Hematopoietic multipotent progenitor cell treated with erythropoietin and hydrocortisone succinate and interleukin-3 and kit ligand, for 4 days (in vitro differentiated cells): ENCODE results near the gene LY6G6F.

Experiments
- DNase-seq: peaks from one replicate; pipeline ENCODE4 v3.0.0-alpha.2; 2015

The LY6G6F gene

GRCh38 chr6:31676904-31677303 lies 29.8 kb upstream of the LY6G6F start:
- no peak for DNase-seq

GRCh38 chr6:31677955-31678354 lies 28.7 kb upstream of the LY6G6F start:
- DNase-seq, result no peak

- DNase-seq, result peak; percentile 90
Observed at GRCh38 chr6:31680226-31681134, 26.2 kb upstream of the LY6G6F start, which contains the start of gene LY6G5C. LY6G5C (minus strand) TSS chr6:31681067; CDS start chr6:31680373, 694 bp downstream.

GRCh38 chr6:31681135-31681671 lies 25.5 kb upstream of the LY6G6F start:
- peak; percentile 80 for DNase-seq

DNA sequence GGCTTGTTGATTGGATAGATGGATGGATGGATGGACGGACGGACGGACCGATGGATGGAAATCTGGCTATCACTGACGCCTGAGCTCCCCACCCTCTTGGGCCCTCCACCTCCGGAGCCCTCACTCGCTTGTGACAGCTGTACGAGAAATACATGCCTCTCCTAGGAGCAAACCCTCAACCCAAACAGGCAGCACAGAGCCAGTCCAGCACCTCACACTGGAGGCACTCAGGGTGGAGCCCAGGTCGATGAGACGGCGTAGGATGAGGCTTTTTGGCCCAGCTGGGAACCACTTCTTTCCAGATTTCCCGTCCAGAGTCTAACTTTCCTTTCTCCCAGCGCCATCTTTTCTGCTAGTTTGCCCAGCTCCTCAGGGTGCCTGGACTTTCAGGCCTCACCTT lies 23.1 kb upstream of the LY6G6F start:
- DNase-seq, result no peak

DNA sequence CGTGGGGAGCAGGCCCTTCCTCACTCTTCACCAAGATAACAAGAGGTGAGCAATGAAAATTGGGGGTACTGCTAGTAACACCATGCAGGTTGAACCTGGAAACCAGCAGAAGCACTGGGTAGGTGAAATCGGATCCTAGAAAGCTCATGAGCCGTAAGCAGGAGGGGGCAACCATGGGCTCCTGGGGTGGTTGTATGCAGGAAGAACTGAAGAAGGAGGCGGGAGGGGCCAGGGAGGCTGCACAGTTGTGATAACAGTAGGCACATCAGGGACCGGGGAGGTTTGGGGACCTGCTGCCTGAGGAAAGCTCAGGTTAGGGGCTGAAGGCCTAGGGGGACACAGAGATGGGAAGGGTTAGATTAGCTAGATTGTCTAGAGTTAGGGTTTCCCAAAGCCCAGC lies 20.2 kb upstream of the LY6G6F start:
- peak; percentile 76 for DNase-seq

DNA sequence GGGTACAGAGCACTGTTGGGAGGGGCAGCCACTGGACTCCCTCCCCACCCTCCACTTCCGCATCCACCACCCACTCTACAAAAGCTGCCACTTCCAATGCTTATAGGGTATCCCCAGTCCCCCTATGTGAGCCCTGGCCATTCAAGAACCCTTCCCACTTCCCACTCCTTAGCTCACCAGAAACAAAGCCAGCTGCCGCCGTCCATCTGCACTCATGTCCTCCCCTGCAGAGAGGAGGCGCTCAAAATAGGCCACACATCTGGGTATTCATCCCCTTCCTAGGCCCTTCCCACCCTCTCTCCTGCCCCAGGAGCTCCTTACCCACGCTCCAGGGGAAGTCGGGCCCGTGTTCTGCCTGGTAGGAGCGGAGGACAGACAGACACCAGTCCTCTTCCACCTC lies 19.3 kb upstream of the LY6G6F start:
- no peak for DNase-seq

GRCh38 chr6:31687860-31688693 lies 18.6 kb upstream of the LY6G6F start:
- no peak for DNase-seq

DNA sequence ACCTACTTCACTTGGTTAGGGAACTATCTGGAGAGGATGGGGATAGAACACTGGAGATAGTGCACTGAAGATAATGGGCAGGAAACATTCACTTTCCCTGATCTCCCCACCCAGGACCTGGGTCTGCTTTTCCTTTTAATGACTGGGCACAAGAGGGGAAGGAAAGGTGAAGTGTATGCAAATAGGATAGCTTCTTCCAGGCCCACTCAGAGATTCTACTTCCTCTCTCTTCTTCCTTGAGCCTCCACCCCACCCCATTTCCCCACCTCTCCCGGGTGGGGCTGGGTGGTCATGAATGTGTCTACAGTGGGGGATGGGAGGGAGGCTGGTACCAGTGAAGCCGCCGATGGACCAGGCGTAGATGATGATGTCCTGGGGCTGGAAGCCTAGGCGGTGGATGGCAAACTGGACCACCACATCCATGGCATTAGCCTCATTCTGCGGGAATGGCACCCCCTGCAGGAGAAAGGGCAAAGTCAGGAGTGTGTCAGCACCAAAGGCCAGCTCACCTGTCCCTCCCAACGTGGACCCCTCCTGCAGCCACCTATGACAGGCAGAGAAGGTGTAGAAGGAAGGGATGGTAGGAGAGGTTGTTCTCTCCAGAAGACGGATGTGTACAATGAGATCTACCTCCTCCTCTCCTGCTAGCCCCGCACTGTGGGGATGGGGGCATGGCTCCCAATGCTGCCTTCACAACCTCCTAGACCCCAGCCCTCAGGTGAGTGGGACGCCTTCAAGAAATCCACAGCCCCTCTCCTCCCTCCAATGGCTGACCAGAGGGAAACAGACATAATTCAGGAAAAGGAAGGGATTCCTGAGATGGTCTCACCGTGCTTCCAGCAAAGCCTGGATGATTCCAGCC lies 17.2 kb upstream of the LY6G6F start:
- DNase-seq, result peak; percentile 33

- peak; percentile 71 for DNase-seq
Observed at GRCh38 chr6:31690231-31691077, 16.2 kb upstream of the LY6G6F start.

- no peak for DNase-seq
Observed at GRCh38 chr6:31691078-31691463, 15.6 kb upstream of the LY6G6F start.

DNA sequence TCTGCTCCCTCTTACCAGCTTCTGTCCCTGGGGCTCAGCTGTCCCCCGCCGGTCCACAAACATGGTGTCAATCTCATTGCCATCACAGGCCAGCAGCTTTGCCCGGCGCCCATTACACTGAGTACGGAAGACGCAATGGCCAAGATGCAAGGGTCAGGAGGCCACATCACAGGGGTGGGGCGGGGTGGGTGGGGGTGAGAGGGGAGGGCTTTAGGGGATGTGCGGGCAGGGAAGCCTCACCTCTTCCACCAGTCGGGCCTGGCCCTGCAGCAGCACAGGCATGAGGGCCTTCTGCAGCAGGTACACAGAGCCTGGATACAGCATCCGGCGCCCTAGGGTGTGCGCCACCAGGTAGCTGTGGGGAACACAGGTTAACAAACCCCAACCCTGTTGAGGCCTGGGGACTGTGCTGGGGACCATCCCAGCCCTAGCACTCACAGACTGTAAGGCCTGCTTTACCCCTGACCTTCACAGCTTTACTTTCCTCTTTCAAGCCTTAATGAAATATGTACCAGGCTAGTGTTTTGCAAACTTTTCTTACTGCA lies 15.0 kb upstream of the LY6G6F start:
- no peak for DNase-seq

GRCh38 chr6:31692353-31692752 lies 14.3 kb upstream of the LY6G6F start:
- DNase-seq, result no peak

GRCh38 chr6:31692886-31693285 lies 13.8 kb upstream of the LY6G6F start:
- no peak for DNase-seq

- DNase-seq, result no peak
Observed at GRCh38 chr6:31693535-31693934, 13.1 kb upstream of the LY6G6F start.

- DNase-seq, result no peak
Observed at GRCh38 chr6:31697555-31697954, 9.1 kb upstream of the LY6G6F start.

- DNase-seq, result no peak
Observed at GRCh38 chr6:31700740-31701401, 5.8 kb upstream of the LY6G6F start.

DNA sequence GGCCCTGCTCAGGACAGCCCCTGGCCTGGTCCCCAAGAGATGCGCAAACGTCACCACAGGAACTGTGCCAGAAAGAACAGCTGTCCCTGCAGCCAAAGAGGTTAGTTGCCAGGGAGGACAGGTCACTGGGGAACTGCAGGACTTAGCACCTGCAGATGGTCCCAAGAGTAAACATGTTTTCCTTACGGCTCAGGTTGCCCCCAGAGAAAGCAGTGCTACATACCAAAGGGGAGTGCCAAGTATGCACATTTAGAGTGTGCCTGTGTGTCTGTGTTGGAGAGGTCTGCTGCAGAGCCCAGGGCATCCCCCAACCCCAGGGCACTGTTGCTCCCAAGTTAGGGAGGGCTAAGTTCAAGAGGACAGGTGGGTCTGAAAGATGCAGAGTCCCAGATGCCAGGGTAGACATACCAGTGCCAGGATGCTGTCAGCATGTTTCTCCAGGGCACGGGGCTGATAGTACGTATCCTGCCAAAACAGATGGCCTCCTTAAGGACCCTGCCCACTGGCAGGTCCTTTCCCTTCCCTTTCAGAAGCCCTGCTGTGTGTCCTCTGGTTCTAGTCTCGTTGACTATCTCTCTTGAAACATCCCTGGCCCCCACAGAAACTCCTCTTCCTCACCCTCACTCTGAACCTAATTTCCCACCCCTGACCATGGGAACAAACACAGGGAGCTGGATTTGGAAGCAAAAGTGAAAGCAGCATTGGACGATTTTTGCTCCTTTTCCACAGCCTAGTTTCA lies 4.8 kb upstream of the LY6G6F start:
- DNase-seq, result peak; percentile 51

- DNase-seq, result peak; percentile 62
Observed at GRCh38 chr6:31702405-31702818, 4.3 kb upstream of the LY6G6F start.
